NCI-H524 (cell line): ENCODE measurements around the gene SOX6.

Experiments used
- DNase-seq, 2 experiments: peaks; one replicate each; lab custom pipeline; 2025; lab: John Stamatoyannopoulos, UW

SOX6 gene

DNA sequence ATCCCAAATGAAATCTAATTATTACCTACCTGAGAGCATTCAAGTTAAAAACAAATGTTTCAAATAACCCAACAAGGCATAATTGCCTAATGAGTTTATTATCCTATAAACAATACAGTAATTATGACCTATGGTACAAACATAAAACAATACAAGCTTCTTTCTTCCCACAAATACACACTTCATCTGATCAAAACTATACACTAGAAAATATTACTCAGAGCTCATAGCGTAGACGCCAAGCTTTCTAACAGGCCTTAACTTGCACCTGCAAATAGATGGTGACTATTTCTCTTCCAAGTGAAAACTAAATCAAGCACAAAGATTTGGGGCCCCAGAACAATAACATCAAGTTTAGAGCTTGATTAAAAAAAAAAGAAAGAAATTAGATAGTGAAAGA, 78.1 kb downstream of the SOX6 start:
- DNase-seq = no peak

DNA sequence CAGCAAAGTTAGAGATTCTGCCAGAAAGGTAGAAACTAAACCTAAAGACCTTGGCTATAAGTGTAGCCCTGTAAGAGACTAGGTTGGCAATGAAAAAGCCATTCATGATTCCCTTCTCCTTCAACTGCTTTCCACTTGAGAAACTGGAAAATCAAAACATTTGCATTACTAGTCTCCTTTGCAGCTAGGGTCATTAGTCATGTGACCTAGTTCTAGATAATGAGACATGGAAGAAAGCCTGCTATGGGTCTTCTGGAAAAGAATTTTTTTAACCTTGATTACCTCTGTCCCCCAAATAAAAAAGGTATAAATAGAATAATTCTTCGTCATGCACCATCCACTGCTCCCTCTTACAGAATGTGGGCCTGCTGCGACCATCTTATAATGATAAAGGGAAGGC, 80.1 kb downstream of the SOX6 start:
- DNase-seq = no peak

DNA sequence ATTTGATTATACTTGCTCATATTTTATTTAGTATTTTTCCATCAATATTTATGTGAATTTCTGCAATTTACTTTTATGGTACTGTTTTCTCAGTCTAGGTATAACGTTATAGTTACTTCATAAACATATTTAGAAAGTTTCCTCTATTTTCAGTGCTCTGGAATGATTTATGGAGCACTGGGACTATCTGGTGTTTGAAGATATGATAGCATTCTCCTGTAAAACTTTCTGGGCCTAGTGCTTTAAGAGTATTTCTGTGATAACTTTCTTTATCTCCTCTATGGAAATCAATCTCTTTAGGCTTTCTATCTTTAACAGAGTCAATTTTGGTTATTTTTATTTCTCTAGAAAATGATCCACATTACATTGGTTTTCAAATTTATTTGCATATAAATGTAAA, 85.1 kb downstream of the SOX6 start:
- no peak for DNase-seq

DNA sequence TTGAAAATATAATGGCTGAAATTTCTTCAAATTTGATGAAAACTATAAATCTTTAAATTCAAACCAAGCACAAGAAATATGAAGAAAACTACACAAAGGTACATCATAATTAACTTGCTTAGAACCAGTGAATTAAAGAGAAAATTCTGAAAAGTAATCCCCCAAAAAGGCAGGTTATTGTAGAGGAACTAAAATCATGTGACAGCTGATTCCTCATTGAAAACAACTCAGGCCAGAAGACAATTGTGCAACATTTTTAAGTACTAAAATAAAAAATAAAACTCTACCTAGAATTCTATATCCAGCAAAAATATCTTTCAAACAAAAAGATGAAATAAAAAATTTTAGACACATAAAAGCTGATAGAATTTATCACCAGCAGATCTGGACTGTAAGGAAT, 90.3 kb downstream of the SOX6 start:
- no peak for DNase-seq

DNA sequence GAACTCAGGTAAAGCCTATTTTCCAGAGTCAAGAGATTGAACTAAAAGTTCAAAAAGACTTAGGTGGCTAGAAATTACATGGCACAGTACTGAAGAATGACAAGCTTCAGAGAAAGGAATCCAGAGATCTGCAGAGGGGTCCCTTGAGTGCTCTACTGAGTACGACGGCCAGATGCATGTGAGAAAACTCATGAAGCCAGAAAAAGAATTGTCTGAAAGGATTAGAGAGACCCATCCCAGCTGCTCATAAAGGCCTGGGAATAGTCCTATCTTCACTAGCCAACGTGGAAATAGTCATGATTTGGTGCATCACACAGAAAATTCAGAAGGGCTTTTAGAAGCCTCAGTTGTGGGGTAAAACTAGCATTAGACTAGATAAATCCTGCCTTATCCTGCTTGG, 91.3 kb downstream of the SOX6 start:
- DNase-seq = no peak

DNA sequence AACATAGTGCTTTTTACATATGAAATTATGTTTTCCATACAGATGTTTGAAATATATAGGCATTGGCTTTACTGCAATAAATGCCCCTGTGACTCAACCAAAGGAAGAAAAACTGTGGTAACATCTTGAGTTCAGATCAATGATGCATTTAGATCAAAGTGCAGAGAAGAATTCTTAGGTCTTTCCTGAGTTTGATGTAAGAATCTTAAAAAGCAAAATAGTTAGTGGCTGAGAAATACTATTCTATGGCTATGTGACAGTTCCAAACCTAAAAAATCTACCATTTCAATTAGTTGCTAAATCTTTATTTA, 93.7 kb downstream of the SOX6 start:
- DNase-seq = no peak

DNA sequence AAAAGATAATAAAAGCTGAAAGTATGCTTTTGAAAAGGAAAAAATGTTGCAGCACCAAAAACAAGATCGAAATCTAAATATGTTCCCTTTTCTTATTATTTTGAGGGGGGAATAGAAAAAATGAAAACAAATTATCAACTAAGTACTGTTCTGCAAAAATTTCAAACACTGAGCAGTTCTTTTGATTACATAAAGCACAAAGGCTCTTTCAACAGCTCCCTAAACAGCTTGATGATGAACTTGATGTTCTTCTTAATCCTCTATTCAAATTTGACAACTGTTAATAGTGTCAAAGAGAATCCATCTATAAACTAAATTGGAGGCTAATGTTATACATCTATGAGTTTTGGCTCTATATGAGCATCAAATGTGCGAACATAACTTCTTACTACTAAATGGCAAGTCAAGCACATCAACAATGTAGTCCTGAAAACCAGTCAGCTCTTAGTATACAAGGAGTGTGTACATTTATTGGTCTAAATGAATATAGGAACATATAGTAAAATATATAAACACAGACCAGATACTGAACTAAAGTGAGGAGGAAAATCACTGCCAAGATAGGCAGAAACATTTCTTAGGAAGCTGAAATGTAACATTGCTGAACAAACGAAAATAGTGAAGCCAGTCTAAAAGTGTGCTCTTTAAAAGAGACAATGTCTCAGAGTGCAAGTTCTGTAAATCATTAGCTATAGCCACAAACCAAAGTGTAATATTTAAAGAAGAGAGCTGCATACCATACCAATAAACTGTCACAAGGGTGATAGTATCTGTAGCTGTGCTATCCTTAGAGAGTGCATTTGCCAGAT, 94.3 kb downstream of the SOX6 start:
- peak in 1 of 2 experiments; percentile 0 for DNase-seq

DNA sequence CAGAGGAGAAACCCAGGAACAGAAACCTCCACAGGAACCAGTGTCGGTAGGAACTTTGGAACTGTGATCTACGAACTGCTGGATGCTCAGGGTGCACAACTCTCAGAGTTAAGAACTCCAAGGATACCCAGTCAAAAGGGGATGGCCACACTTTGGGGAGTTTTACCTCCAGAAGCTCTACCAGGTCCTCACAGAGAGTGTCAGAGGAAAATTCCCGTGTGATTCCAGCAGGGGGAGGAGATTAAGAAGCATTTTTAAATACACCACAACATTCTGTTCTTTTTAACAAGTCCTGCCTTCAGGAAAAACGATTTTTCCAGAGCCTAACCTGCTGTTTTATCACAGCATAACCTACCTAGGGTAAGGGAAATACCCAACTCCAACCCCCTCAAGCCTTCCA, 104.0 kb downstream of the SOX6 start:
- DNase-seq = peak in 1 of 2 experiments; percentile 2

DNA sequence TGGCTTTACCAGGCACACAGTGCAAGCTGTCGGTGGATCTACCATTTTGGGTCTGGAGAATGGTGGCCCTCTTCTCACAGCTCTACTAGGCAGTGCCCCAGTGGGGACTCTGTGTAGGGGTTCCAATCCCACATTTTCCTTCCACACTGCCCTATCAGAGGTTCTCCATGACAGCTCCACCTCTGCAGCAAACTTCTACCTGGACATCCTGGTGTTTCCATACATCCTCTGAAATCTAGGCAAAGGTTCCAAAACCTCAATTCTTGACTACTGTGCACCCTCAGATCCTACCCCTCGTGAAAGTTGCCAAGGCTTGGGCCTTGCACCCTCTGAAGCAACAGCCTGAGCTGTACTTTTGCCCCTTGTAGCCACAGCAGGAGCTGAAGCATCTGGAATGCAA, 108.1 kb downstream of the SOX6 start:
- DNase-seq = no peak

DNA sequence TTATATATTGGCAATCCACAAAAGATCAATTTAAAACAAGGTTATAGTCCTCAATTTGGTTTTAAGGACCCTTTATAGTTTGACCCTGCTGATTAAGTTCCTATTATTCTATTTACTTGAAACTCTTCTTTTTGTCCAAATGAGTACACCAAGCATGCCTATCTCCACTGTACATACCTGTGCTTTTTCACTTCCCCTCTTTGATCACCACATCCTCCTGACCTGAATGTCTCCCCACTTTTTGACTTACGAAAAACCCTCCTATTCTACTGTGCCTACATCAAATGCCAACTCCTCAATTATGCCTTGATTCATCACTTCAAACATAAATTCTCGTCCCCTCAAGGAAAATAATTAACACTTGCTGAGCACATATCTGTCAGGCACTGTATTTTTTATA, 113.5 kb downstream of the SOX6 start:
- DNase-seq = no peak

DNA sequence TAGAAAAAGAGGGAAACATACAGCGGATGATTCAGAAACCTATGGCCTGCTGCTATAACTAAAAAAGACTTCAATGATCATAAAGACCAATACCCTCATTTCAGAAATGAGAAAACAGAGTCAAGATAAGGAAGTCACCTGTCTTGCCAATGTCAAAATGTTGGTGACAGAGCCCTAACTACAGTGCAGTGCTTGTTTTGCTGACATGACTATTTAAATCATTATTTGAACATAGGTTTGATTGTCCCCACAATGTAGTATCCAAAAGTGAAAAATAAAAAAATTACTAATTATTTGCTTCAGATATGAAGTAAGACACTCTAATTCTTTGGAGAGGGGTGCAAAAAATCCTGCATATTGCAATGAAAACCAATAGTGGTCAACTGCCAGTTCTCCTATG, 115.7 kb downstream of the SOX6 start:
- no peak for DNase-seq

DNA sequence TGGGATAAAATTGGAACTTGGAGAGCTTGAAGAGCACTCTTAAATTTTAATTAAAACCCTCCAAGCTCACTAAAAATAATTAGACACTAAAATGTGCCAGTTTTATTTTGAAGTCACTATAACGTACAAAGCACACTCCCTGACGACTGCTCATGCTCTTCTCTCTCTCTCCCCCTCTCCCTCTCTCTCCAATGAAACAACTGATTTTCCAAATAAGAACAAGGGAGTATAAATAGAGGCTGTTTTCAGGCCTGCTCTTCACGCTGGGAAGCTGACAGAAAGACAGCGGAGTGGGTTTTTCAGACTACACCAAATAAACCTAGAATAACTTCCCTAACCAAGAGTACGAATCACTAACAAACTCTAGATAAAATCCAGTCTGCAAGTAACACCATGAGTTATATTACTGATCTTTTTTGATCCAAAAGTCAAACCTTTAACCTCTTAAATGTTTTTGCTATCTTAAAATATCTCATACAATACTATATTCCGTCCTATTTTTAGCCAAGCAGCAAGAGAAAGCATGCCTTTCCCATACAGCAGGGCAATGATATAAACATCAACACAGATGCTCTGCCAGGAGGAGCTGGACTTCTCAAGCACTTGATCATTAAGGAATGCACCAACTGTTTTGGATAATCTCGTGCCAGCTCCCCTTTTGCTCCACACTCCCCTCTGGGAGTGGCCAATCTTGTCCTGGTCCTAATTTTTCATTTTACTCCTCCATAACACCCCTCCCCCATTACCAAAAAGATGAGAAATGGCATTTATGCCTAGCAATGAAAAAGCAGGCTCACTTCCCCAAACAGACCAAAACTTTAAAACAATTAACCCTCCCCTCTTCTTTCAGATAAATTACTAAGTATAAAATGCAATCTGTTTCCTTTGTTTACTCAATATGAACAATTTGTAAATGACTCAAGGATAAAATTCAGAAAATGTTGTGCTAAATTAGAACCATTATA, 116.9 kb downstream of the SOX6 start:
- DNase-seq = peak; percentile 74 to 90

DNA sequence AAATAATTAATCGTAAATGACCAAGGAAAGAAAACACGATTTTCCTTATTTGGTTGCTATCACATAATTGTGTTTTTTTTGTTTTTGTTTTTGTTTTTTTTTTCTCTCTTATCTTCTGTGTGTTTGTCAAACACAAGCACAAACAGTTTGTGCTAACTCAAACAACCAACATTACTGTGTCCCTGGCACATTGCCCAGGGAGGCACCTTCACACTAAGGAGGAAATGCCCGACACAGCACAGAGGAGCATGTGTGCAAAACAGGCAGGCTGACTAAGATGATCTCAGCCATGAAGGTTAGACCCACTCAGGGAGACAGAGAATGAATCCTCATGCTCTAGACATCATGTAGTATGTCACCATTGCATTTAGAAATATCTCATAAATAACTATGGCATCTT, 130.1 kb downstream of the SOX6 start:
- no peak for DNase-seq

DNA sequence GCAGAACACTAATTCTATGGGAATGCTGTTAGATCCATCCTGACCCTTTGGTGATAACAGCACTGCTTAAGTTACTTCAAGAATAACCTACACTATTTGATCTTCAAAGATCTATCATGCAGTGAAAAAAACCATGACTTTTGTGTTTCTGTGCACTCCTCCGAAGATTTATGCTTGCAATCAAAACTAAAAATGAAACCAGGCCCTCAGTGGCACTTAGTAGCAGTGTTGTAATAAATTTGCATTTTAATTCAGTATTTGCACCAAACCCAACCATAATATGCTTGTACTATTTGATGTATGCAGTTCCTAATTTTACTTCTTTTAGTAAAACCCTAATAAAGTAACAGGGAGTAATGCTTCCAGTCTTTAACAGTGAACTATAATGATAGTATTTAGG, 130.7 kb downstream of the SOX6 start:
- DNase-seq = no peak

DNA sequence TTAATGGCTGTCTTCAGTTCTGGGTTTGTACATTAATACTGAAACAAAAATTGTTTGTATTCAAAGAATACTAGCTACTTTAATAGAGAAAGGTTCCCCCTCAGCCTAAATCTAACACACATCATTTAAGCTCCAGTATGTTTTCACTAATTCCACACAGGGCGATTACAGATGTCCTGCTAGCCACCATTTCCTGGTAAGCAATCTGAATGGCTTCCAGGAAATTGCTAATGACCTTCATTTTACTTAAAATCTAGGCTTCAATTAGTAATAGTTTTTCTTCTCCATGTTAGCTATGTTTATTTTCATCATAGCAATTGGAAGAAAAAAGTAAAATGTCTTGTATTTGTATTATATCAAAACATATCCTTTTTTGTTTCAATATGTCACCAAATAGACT, 132.8 kb downstream of the SOX6 start:
- no peak for DNase-seq

DNA sequence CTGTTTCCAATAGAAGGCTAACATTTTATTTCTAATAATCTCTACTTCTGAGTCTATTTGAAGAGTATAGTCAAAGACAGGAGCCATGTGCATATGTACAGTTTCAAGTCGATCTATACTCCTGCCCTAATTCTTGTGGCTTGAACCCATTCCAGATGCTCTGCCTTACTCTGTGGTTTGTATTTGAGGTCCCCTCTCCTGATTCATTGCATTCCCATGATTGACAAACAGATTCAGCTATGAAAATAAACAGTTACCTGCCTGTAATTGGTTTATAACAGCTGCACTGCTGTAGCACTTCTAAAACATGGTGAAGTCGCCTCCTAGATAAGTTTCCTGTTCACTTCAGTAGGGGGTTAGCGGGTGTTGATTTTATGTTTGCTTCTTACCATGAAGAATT, 138.7 kb downstream of the SOX6 start:
- DNase-seq = no peak

DNA sequence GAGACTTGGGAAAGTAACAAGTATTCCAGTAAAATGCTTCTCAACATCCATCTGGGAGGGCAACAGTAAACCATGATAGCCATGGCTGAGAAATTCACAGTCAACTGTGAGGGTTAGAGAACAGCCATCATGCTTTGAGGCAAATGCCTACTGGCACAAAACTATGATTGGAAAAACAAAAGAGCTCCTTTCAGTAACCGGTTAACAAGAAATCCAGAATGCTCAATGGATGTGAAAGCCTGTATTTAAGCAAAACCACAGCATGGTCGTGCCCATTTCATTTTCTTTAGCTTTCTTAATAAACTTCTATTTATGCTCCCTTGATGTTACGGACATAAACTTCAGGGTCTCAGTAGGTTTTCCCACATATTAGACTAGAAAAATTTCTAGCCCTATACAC, 139.5 kb downstream of the SOX6 start:
- no peak for DNase-seq

DNA sequence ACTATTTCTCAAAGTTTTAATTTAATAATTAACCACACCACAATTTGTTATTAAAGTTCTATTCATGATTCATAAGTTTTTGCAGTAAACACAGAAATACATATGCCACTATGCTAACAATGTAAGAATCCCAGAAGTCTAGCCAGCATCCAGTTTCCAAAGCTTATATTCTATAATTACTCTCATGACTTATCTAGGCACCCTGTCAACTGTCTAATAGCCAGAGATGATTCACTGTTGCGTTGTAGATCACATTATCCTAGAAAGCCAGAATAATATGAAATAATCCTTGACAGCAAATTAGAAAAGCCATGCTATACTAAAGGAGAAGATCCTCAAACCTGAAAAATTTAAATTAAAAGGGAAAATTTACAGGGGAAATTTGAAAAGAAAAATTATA, 141.0 kb downstream of the SOX6 start:
- DNase-seq = no peak

DNA sequence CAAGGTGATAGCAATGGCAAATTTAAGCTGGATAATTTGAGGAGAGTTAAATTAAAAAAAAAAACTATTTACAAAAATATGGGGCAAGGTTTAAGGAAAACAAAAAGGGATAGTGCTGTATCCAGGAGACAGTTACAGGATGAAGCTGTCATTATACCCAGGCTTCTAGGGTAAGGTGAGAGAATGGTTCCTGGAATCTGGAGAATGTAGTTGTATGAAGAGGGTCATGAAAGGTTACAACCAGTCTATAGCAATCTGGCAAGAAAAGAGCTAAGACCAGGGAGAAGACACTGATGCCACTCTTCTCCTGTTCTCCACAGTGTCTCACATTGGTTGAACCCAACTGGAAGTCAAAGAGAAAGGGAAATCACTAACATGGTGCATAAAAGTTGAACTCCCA, 144.9 kb downstream of the SOX6 start:
- no peak for DNase-seq

DNA sequence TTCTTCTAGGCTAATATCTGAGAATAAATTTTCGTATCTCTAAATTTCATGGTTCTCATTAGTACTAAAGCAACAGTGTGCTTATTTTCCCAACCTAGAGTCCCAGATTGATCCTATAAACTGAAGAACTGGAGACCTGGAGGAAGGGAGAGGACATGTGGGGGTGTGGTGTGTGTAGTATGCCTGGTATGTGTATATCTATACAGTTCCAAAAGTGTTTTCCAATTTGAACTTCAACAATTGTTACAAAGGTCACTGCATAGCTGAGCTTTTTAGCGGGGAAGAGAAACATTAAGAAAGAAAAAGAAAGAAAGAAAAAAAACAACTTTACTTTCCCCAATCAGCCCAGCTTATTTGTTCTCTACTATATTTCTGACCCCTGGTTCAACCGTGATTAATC, 152.1 kb downstream of the SOX6 start:
- no peak for DNase-seq

DNA sequence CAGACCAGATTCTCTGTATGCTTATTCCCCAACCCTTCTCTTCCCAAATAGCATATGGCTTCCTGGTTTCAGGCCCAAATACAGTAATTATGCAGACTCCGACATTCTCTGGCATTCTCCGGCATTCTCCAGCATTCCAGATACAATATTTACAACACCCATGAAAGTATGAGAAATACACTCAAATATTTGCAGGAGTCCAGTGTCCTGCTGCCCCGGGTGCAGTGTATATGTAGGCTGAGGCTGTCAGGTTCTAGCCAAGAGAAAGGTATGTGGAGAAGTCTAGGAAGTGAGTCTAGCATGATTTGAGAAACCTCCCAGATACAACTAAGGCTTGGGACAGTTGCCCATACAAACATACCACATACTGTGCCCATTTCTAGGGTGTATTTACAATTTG, 160.7 kb downstream of the SOX6 start:
- no peak for DNase-seq

DNA sequence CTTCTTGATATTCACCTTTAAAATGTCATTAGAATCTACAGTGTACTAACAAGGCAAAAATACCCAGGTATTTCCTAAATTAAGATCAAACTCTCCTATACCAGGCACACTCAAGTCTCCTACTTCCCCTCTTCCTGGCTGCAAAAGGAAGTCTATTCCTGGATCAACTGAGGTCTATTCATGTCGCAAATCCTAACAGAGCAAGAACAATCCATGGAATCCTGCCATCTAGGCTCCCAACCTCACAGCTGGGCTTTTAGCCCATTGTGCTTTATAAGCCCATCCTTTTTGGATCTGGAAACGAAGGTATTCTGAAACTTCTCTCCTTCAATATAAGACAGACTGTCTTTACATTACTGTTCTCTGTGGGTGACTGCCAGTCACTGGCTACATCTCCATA, 161.8 kb downstream of the SOX6 start:
- no peak for DNase-seq

DNA sequence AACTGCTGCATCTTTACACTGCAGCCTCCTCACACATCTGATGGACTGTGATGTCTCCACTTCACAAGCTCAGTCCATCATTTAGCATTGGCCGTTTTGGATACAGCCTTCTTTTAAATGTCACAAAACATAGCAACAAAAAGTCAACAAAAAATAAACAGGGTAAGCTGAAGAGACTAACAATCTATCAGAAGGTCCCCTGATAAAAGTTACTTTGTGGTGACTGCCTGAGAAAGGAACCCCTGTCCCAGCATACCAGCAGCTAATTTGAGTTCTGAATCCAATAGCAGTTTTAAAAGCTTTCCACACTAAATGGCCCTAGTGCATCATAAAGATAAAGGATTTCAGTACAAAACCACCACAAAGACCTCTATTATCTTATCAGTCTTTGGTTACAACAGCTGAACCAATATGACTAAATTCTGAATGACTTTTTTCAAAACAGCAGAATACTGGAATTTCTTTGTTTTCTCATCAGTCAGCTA, 162.4 kb downstream of the SOX6 start:
- no peak for DNase-seq
